ENCODE data around the gene SIX2. TPM values are rescaled to one million over a fixed set of nuclear protein-coding genes. Genes with fewer than 3 reads are reported as not detected.

SIX2 gene
- total RNA-seq, 1 experiment from 2014 or later = 0.51 TPM

- Histone ChIP-seq H3K9me3 (ENCODE audit: control insufficient read depth, insufficient read depth, low read depth, low read length) (no peaks in the 10 kb centered on the region), H3K4me1 (ENCODE audit: control insufficient read depth, insufficient read depth, low read length) (no peaks in the 10 kb centered on the region), H3K27ac (ENCODE audit: low read length) (no peak overlapping the region), H3K36me3 (ENCODE audit: control insufficient read depth, insufficient read depth, low read length) (no peaks in the 10 kb centered on the region), H3K4me3 (ENCODE audit: low read depth in 2 of 2, low read length in 2 of 2) (no peak overlapping the region), H3K27me3 (ENCODE audit: control insufficient read depth, insufficient read depth, low read length) (peaks cover 12% of the 10 kb centered on the region)
- no peak for DNase-seq (ENCODE audit: low read depth, low spot score)
- no peak for ATAC-seq
- ChIA-PET POLR2A (no interaction called here), CTCF (no interaction called here)
- TF ChIP-seq REST (IDR thresholded peaks at IDR 0.05; ENCODE audit: insufficient read depth in 1 of 2, low read depth in 2 of 2, low read length in 1 of 2) (no peak), POLR2AphosphoS5 (IDR thresholded peaks at IDR 0.05; ENCODE audit: low read depth, low read length) (no peak), SIN3A (IDR thresholded peaks at IDR 0.05; ENCODE audit: borderline replicate concordance, insufficient read depth, low read depth, low read length) (no peak), CTCF (IDR thresholded peaks at IDR 0.05) (no peak), TCF7L2 (IDR thresholded peaks at IDR 0.05; ENCODE audit: low read depth, low read length) (no peak)
- BruUV-seq (replicated peaks) = no TSS peak
- intact Hi-C loops (cut with micrococcal nuclease; ENCODE audit: unreplicated experiment) = no loop called here
- in situ Hi-C loops (cut with HindIII; ENCODE audit: low pct_unique_long_range_greater_than_20kb, low sequenced_read_pairs) = no loop called here
These were observed 2.3 kb downstream of the SIX2 start for GRCh38 chr2:45006942-45007287.

- intact Hi-C loops (cut with micrococcal nuclease; ENCODE audit: unreplicated experiment) (no loop called here), in situ Hi-C loops (cut with HindIII; ENCODE audit: low pct_unique_long_range_greater_than_20kb, low sequenced_read_pairs) (no loop called here)
- peaks cover 11% of the 10 kb centered on the region for H3K27me3 ChIP-seq (ENCODE audit: control insufficient read depth, insufficient read depth, low read length)
- no TSS peak for BruUV-seq (replicated peaks)
- DNase-seq (ENCODE audit: low read depth, low spot score) (no peak), ATAC-seq (no peak)
- TF ChIP-seq POLR2AphosphoS5 (IDR thresholded peaks at IDR 0.05; ENCODE audit: low read depth, low read length) = no peak
- TF ChIP-seq REST (IDR thresholded peaks at IDR 0.05; ENCODE audit: insufficient read depth in 1 of 2, low read depth in 2 of 2, low read length in 1 of 2) = no peak
- no peak for TF ChIP-seq TCF7L2 (IDR thresholded peaks at IDR 0.05; ENCODE audit: low read depth, low read length)
- TF ChIP-seq CTCF (IDR thresholded peaks at IDR 0.05) = no peak
- no peak for TF ChIP-seq SIN3A (IDR thresholded peaks at IDR 0.05; ENCODE audit: borderline replicate concordance, insufficient read depth, low read depth, low read length)
- no peak overlapping the region for H3K27ac ChIP-seq (ENCODE audit: low read length)
- no peaks in the 10 kb centered on the region for H3K36me3 ChIP-seq (ENCODE audit: control insufficient read depth, insufficient read depth, low read length)
- H3K9me3 ChIP-seq (ENCODE audit: control insufficient read depth, insufficient read depth, low read depth, low read length) = no peaks in the 10 kb centered on the region
- H3K4me1 ChIP-seq (ENCODE audit: control insufficient read depth, insufficient read depth, low read length) = no peaks in the 10 kb centered on the region
- ChIA-PET CTCF (no interaction called here), POLR2A (interaction anchor here (0.6 kb wide), 1 partner anchor 111 kb away, joined by 3 read pairs; no protein-coding TSS in a partner anchor)
- H3K4me3 ChIP-seq (ENCODE audit: low read depth in 2 of 2, low read length in 2 of 2) = no peak overlapping the region
These were observed 3.0 kb downstream of the SIX2 start for GRCh38 chr2:45006041-45006941.
